ENCODE measurements around the gene MBD3L2.
"Not testable (repeated sequence)": the region's sequence is repeated elsewhere in the genome, so short reads cannot be mapped to it uniquely, and the experiment has no call there.

MBD3L2 gene

DNA sequence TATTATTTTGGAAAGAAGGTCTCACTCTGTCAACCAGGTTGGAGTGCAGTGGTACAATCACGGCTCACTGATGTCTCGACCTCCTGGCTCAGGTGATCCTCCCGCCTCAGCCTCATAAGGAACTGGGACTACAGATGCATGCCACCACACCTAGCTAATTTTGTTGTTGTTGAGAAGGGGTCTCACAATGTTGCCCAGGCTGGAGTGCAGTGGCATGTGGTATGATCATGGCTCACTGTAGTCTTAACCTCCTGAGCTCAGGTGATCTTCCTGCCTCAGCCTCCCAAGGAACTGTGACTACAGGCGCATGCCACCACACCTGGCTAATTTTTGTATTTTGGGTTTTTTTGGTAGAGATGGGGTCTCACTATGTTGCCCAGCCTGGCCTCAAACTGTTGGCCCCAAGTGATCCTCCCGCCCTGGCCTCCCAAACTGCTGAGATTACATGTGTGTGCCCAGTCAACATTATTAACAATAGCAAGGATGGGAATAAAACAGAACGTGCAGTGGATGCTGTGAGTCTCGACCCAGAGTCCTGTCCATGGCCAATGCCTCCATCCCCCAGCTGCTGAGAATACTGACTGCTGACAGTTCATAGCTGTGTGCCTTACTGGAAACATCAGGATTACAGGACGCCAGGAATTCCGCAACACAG is 14.8 kb downstream of the MBD3L2 start:
- DNase-seq, result no peak

DNA sequence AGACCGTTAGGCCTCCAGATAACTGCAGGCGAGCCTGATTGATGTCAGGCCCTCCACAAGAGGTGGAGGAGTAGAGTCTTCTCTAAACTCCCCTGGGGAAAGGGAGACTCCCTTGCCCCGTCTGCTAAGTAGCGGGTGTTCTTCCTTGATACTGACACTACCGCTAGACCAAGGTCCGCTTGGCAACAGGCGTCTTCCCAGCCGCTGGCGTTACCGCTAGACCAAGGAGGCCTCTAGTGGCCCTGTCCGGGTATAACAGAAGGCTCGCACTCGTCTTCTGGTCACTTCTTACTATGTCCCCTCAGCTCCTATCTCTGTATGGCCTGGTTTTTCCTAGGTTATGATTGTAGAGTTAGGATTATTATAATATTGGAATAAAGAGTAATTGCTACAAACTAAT is 18.0 kb downstream of the MBD3L2 start:
- not testable (repeated sequence) for DNase-seq

DNA sequence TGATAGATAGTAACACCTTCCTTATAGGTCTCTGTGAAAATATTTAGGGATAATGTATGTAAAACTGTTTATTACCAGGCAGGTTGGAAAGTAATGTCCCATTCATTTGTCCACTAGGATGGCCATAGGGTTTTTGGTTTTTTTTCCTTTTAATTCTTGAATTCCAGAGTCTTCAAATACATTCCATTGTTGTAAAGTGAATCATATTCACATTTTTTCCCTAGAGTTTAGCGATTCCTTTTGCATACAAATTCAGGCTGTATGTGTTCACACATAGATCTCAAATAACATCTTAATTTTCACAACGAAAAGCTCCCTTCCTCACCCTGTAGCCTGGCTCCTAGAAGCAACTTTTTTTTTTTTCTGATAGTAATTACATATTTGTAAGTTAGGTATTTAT is 18.6 kb downstream of the MBD3L2 start:
- DNase-seq, result no peak

DNA sequence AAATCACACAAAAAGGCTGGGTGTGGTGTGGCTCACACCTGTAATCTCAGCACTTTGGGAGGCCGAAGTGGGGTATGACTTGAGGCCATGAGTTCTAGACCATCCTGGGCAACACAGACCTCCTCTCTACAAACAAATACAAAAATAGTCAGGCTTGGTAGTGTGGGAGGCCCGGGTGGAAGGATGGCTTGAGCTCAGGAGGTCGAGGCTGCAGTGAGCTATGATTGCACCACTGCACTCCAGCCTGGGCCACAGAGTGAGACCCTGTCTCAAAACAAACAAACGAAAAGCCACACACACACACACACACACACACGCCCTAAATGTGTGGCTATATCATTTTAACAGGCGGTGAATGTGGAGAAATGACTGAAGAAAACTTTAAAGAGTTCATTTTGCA is 19.5 kb downstream of the MBD3L2 start:
- DNase-seq, result no peak

DNA sequence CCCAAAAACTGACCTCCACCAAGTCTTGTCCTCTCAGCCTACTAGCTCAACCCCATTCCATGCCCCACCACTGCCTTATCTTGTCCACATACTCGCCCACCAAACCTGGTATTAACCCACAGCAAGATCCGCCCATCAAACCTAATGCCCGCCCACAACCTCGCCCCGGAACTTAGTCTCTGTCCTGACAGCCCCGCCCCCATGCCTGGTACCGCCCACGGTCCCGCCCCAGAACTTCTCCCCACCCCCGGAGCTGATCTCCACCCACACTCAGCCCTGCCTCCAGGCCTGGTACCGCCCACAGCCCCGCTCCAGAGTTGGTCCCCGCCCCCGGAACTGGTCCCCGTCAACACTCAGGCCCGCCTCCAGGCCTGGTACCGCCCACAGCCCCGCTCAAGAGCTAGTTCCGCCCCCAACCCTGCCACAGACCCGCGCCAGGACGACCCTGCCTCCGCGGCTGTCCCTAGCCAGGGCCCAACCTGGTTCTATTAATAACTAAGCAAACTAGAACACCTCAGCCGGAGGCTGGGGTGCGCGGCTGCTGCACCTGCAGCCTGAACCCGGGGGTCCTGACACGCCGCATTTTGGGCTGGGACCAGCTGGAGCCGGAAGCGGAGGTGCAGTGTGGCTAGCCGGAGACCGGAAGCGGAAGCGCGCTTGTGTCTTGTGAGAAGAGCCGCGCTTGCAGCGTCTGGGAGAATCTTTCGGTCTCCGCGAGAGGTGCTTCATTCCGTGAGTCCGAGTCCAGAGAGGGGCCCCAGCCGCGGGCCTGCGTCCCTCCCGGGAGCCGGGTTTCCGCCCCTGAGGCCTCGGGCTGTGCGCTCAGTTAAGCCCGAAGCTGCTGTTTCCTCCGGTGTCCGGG is 20.2 kb downstream of the MBD3L2 start, which contains the start of gene ZNF557:
Gene ZNF557 (plus strand): TSS at position 662 of the 862 bp plus-strand sequence. CDS start 5,372 bp downstream, outside the sequence.
- peak; percentile 98 for DNase-seq

DNA sequence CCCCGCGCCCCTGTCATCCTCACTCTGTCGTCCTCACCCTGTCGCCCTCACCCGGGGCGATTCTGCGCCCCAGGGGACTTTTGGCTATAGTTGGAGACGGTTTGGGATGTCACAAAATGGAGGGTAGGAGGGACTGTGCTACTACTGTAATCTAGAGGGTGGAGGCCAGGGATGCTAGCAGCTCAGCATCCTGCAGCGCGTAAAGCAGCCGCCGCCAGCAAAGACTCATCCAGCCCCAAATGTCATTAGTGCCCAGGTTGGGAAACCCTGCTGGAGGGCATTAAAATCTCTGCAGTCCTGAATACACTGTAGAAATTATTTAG is 20.7 kb downstream of the MBD3L2 start:
- no peak for DNase-seq

DNA sequence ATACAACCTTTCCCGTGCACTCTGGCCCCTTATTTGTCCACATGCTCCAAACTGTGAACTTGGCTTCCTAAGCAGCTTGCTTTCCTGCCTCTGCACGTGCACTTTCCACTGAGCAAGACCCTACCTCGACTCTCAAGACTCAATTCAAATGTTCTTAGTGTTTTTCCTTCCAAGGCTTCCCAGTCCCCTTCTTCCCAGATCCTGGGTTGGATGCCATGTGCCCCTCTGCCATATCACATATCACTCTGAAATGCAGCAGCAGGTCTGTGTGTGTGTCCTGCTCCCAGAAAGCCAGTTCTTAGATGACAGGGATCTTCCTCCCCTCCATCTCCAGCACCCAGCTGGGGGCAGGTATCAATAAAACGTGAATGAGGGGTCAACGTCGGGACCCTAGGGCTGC is 23.4 kb downstream of the MBD3L2 start:
- DNase-seq, result no peak

DNA sequence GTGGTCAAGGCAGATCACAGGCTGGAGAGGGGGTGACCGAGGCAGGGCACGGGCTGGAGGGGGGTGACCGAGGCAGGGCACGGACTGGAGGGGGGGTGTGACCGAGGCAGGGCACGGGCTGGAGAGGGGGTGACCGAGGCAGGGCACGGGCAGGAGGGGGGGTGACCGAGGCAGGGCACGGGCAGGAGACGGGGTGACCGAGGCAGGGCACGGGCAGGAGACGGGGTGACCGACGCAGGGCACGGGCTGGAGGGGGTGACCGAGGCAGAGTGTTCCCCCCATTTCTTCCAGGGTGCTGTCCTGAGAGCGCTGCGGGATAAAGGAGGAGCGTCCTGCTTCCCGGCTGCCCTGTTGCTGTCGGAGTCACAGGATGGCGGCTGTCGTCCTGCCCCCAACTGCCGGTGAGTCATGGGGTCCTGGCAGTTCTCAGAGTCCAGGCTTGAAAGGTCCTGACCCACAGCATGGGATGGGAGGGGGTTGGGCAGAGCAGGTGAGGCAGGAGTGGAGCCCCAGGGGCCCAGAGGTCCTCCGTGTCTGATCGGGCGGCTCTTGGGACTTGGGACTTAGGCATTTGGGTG is 25.7 kb downstream of the MBD3L2 start:
- no peak for DNase-seq

DNA sequence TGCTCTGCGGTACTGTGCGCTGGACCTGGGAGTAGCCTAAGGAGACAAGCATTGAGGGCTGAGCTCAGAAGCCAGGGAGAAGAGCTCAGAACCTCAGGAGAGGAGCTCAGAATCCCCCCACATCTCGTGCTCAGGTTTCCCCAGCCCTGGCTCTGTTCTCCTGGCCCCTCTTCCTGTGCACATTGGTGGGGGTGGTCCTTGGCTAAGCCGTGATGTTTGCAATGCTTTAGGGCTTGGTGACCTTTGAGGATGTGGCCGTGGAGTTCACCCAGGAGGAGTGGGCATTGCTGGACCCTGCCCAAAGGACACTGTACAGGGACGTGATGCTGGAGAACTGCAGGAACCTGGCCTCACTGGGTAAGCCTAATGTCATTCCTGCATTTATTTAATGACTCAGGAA is 27.0 kb downstream of the MBD3L2 start:
- DNase-seq, result no peak

DNA sequence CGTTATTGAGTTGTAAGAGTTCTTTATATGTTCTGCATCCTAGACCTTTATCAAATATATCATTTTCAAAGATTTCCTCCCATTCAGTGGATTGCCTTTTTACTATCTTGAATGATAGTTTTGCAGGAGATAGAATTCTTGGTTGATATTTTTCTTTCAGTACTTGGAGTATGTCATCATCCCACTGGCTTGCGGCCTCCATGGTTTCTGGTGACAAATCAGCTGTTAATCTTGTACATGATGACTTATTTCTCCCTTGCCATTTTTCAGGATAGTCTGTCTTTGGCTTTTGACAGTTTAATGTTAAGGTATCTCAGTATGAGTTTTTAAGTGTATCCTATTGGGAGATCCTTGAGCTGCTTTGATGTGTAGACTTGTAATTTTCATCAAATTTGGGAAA is 28.9 kb downstream of the MBD3L2 start:
- no peak for DNase-seq

DNA sequence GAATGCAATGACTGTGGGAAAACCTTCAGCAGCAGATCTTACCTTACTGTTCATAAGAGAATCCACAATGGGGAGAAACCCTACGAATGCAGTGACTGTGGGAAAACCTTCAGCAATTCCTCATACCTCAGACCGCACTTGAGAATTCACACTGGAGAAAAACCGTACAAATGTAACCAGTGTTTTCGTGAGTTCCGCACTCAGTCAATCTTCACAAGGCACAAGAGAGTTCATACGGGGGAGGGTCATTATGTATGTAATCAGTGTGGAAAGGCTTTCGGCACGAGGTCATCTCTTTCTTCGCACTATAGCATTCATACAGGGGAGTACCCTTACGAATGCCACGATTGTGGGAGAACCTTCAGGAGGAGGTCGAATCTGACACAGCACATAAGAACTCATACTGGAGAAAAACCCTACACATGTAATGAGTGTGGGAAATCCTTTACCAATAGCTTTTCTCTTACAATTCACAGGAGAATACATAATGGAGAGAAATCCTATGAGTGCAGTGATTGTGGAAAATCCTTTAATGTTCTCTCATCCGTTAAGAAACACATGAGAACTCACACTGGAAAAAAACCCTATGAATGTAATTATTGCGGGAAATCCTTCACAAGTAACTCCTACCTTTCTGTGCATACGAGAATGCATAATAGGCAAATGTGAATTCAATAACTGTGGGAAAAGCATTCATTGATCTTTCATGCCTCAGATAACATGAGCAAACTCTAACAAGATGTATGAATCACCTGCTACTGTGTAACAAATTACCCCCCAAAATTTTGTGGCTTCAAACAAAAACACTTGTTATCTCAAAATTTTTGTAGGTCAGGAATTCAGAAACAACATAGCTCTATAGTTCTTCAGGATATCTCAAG is 34.2 kb downstream of the MBD3L2 start:
- DNase-seq, result no peak

DNA sequence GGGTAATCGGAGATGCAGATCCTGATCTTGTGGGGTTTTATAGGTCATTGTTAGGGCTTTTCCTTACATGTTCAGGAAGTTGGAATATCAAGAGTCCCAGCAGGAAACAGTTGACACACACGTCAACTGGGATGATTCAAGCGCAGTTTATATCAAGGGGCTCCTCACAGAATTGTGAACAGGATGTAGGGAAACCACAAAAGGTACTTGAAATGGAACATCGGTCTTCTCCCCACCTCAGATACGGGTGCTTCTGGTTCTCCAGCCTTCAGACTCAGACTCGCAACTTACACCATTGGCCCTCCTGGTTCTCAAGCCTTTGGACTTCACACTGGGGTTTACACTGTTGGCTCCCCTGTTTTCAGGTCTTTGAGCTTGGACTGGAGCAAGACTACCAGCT is 39.9 kb downstream of the MBD3L2 start:
- no peak for DNase-seq

DNA sequence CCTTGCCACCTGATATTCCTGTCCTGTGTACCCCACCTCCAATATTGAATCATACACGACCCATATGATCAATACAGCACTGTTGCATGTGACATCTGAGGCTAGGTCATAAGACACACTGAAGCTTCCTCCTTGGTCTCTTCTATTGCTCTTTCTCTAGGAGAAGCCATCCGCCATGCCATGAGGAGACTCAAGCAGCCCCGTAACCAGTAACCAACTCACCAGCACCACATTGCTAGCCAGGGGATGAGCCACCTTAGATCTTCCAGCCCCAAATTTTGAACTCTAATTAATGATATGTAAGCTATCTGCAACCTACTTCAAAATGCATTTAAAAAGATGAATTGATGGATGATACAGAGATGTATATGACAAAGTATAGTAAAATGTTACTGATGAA is 49.0 kb downstream of the MBD3L2 start:
- DNase-seq, result no peak

DNA sequence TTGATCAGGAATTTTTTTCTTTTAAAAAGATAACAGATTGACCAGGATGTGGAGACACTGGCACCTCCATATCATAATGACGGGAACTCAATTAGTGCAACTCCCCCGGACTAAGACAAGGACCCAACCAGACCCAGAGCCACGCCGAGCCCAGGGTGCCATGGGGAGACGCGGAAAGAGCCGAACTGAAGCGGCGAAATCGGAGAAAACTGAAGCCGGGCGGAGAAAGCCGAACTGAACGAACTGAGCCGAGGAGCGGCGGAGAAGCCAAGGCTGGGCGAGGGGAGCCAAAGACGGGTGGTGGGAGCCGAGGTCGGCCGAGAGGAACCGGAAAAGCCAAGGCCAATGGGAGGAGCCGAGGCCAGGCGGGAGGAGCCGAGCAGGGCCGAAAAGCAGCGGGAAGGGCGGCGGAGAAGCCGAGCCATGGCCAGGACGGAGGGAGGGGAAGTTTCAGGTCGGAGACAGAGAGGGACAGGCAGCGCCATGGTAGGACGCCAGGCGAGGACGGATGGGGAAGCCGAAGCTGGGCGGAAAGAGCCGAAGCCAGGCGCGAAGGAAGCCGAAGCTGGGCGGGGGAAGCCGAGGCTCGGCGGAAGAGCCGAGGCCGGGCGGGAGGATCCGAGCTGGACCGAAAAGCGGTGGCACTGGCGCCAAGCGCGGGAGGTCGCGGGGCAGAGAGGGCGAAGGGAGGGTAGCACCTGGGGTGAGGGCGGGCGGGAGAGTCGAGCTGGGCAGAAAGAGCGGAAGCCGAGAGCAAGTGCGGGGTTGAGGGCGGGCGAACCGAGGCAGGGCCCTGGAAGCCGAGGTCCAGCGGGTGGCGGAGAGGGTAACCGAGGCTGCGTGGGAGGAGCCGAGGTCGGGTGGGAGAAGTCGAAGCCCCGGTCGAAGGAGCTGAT is 49.8 kb downstream of the MBD3L2 start:
- DNase-seq, result peak; percentile 91

DNA sequence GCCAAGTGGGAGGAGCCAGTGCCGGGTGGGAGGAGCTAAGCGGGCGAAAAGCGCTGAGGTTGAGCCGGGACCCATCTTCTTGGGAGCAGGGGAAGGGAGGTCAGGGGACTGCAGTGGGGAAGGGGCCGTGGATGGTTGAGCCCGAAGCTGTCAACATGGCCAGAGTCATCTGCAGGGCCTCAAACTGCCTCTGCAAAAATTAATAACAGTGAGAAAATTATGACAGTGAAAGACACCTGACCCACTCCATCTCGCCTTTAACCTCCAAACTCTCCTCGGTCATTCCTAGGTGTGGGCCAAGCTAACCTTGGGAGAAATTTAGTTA is 50.4 kb downstream of the MBD3L2 start:
- DNase-seq, result peak; percentile 75

All from stimulated activated CD4-positive, alpha-beta T cell treated with anti-CD3 and anti-CD28 coated beads, Interleukin-4, amount 100 ng/mL, for 1 hour (primary cell).